ENCODE data around the gene SGIP1. TPM values are rescaled to one million over a fixed set of nuclear protein-coding genes. Genes with fewer than 3 reads are reported as not detected.
A peak's percentile ranks its signal among the peaks of the same experiment; 100 is the strongest.

Gene SGIP1, protein sequence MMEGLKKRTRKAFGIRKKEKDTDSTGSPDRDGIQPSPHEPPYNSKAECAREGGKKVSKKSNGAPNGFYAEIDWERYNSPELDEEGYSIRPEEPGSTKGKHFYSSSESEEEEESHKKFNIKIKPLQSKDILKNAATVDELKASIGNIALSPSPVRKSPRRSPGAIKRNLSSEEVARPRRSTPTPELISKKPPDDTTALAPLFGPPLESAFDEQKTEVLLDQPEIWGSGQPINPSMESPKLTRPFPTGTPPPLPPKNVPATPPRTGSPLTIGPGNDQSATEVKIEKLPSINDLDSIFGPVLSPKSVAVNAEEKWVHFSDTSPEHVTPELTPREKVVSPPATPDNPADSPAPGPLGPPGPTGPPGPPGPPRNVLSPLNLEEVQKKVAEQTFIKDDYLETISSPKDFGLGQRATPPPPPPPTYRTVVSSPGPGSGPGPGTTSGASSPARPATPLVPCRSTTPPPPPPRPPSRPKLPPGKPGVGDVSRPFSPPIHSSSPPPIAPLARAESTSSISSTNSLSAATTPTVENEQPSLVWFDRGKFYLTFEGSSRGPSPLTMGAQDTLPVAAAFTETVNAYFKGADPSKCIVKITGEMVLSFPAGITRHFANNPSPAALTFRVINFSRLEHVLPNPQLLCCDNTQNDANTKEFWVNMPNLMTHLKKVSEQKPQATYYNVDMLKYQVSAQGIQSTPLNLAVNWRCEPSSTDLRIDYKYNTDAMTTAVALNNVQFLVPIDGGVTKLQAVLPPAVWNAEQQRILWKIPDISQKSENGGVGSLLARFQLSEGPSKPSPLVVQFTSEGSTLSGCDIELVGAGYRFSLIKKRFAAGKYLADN
- polyA plus RNA-seq (2013, experiment 1 of 2), result 11.5 TPM
- 11.2 TPM for polyA plus RNA-seq (2013, experiment 2 of 2)

DNA sequence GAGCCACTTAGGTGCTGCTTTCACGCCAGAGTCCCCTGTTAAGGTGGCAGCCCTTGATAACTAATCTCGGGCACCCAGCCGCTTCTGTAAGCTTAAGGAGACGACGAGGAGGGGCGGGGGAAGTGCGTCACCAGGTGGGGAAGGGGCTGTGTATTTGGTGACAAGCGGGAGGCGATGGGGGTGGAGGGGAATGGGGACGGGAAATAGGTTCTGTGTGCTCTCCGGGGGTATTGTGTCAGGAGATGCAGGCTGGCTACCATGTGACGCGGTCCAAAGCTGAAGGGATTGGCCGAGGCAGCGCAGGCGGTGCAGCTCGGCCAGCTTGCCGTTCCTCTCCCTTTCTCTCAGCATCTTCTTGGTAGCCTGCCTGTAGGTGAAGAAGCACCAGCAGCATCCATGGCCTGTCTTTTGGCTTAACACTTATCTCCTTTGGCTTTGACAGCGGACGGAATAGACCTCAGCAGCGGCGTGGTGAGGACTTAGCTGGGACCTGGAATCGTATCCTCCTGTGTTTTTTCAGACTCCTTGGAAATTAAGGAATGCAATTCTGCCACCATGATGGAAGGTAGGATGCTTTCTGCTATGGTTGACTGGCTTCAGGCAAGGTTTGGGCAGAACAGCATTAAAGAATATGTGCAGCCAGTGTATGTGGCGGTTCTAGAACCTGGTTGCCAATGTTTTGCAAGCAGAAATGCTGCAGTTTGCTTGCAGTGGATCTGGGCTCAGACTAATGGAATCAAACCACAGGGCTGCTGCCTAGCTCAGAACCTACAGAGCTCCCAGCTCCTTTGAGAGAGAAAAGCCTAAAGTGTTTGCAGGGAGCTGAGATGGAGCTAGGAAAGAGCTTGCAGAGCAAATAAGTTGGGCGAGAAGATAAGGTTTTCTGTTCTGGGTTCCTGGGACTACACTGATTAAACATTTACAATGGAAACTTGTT, at the start of gene SGIP1:
TSS of gene SGIP1 (plus strand) at position 350 of the 937 bp plus-strand sequence. CDS start at position 556, 206 bp downstream.
- H2BK5ac ChIP-seq (ENCODE audit: low read length), result no peak within 1 kb of the TSS
- H3K4me2 ChIP-seq (ENCODE audit: insufficient read depth, low read length, poor library complexity, severe bottlenecking), result peak within 1 kb of the TSS; percentile 84
- no peaks in the 10 kb centered on the region for H3K79me1 ChIP-seq (ENCODE audit: low read depth, low read length)
- H3K14ac ChIP-seq (ENCODE audit: low read length), result no peak within 1 kb of the TSS
- DNase-seq (ENCODE audit: low spot score), result peak; percentile 48
- H2BK12ac ChIP-seq (ENCODE audit: low read length), result peak within 1 kb of the TSS; percentile 4
- no peak within 1 kb of the TSS for H4K8ac ChIP-seq (ENCODE audit: low read depth, low read length)
- H3K4me3 ChIP-seq (ENCODE audit: low read length in 2 of 2), result peak within 1 kb of the TSS; percentile 28 to 79
- no peak within 1 kb of the TSS for H3K4ac ChIP-seq (ENCODE audit: low read length)
- WGBS, 2 donors (ENCODE audit: extremely low coverage in 2 of 2, insufficient read length in 2 of 2, insufficient replicate concordance in 1 of 2), result no CpG with 5 or more reads among the region's 25 CpGs
- H3K36me3 ChIP-seq (replicated peaks in 1 of 2; ENCODE audit: control insufficient read depth in 2 of 2, insufficient read depth in 2 of 2, low read length in 2 of 2), result no peaks in the 10 kb centered on the region
- peak within 1 kb of the TSS; percentile 83 for H3K18ac ChIP-seq (ENCODE audit: low read length)
- H2BK15ac ChIP-seq (ENCODE audit: low read length), result peak within 1 kb of the TSS; percentile 42
- peaks cover 3 to 6% of the 10 kb centered on the region in 2 donors for H3K4me1 ChIP-seq (ENCODE audit: control insufficient read depth in 2 of 2, insufficient read depth in 1 of 2, low read depth in 1 of 2, low read length in 2 of 2)
- H4K91ac ChIP-seq (ENCODE audit: low read depth, low read length, poor library complexity), result no peak within 1 kb of the TSS
- H3K9me3 ChIP-seq (replicated peaks in 1 of 2; ENCODE audit: control insufficient read depth in 2 of 2, insufficient read depth in 1 of 2, low read depth in 1 of 2, low read length in 2 of 2), result no peaks in the 10 kb centered on the region
- H3K27ac ChIP-seq (replicated peaks; ENCODE audit: low read length), result no peak within 1 kb of the TSS
- H3K9ac ChIP-seq (ENCODE audit: low read depth, low read length, poor library complexity), result peak within 1 kb of the TSS; percentile 53
- peak within 1 kb of the TSS; percentile 69 for H2AFZ ChIP-seq (ENCODE audit: low read length)
- H3K27me3 ChIP-seq (ENCODE audit: control insufficient read depth in 3 of 3, insufficient read depth in 3 of 3, low read depth in 1 of 3, low read length in 3 of 3), result peaks cover 0 to 42% (median 3%) of the 10 kb centered on the region in 3 experiments
- H2BK120ac ChIP-seq (ENCODE audit: low read depth, low read length), result peak within 1 kb of the TSS; percentile 35
- H3K23ac ChIP-seq (ENCODE audit: low read depth, low read length, poor library complexity), result no peak within 1 kb of the TSS
- H2AK5ac ChIP-seq (ENCODE audit: low read depth, low read length), result no peak within 1 kb of the TSS

DNA sequence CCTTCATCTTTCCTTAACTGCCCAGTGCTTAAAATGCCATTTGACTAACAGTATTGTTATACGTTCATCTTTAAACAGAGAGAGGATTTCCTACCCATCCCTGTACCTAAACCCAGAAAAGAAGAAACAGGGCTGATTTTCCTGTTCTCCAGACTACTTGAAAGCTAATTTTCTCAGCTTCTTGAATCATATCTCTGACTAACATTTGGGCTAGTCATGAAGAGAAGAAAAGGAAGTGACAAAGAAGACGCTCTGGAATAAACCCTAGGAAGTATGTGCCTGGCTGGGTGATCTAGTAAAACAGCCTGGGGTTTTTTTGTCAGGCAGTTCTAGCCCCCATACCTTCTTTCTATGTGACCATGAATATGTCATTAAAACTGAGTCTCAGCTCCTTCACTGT, 44.8 kb upstream of the SGIP1 start:
- no peak for DNase-seq (ENCODE audit: low spot score)
- WGBS, 2 donors (ENCODE audit: extremely low coverage in 2 of 2, insufficient read length in 2 of 2, insufficient replicate concordance in 1 of 2), result no CpG with 5 or more reads among the region's 2 CpGs

DNA sequence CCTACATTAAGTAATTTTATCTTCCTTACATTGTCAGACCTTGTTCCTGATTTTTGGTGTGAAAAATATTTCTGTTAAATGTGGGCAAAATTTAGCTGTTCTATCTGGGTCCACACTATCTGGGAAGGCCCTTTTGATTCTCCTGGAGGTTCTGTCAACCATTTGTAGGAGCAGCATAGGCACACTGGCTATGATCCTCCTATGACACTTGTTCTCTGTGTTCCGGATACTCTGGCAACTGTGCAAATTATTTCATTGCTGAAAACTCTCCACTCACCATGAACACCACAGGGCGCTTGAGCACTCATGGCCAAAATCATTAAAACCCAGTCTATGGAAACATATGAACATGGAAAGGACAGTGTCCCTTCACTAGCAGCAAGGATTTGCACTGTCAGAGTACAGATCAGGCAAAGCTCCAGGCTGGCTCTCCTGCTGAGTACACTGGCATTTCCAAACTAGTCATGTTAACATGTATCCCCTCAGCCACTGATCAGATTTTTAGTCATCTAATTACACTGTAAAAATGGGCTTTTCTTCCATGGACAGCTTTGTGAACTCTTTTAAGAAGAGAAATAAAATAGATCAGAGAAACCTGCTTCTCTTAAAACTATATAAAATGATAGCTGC, 43.9 kb upstream of the SGIP1 start:
- Histone ChIP-seq H3K4me3 (ENCODE audit: low read length in 2 of 2) (no peak overlapping the region), H3K23ac (ENCODE audit: low read depth, low read length, poor library complexity) (no peak overlapping the region), H3K4me1 (ENCODE audit: control insufficient read depth in 2 of 2, insufficient read depth in 1 of 2, low read depth in 1 of 2, low read length in 2 of 2) (peaks cover 0 to 5% of the 10 kb centered on the region in 2 donors), H3K27me3 (ENCODE audit: control insufficient read depth in 3 of 3, insufficient read depth in 3 of 3, low read depth in 1 of 3, low read length in 3 of 3) (peaks cover 0 to 5% (median 0%) of the 10 kb centered on the region in 3 experiments), H3K79me1 (ENCODE audit: low read depth, low read length) (no peaks in the 10 kb centered on the region), H3K14ac (ENCODE audit: low read length) (no peak overlapping the region), H3K18ac (ENCODE audit: low read length) (no peak overlapping the region), H2AFZ (ENCODE audit: low read length) (no peak overlapping the region), H2BK120ac (ENCODE audit: low read depth, low read length) (no peak overlapping the region), H3K36me3 (replicated peaks in 1 of 2; ENCODE audit: control insufficient read depth in 2 of 2, insufficient read depth in 2 of 2, low read length in 2 of 2) (no peaks in the 10 kb centered on the region), H4K8ac (ENCODE audit: low read depth, low read length) (no peak overlapping the region), H2AK5ac (ENCODE audit: low read depth, low read length) (no peak overlapping the region), H2BK15ac (ENCODE audit: low read length) (no peak overlapping the region), H3K9ac (ENCODE audit: low read depth, low read length, poor library complexity) (no peak overlapping the region), H3K4ac (ENCODE audit: low read length) (no peak overlapping the region), H4K91ac (ENCODE audit: low read depth, low read length, poor library complexity) (no peak overlapping the region), H3K27ac (replicated peaks; ENCODE audit: low read length) (no peak overlapping the region), H2BK5ac (ENCODE audit: low read length) (no peak overlapping the region), H2BK12ac (ENCODE audit: low read length) (no peak overlapping the region), H3K9me3 (replicated peaks in 1 of 2; ENCODE audit: control insufficient read depth in 2 of 2, insufficient read depth in 1 of 2, low read depth in 1 of 2, low read length in 2 of 2) (no peaks in the 10 kb centered on the region), H3K4me2 (ENCODE audit: insufficient read depth, low read length, poor library complexity, severe bottlenecking) (no peak overlapping the region)
- WGBS, 2 donors (ENCODE audit: extremely low coverage in 2 of 2, insufficient read length in 2 of 2, insufficient replicate concordance in 1 of 2), result no CpG with 5 or more reads among the region's 2 CpGs
- no peak for DNase-seq (ENCODE audit: low spot score)

More for the DNA sequence above, 44.8 kb upstream of the SGIP1 start:
- Histone ChIP-seq H3K4me3 (ENCODE audit: low read length in 2 of 2) (no peak overlapping the region), H2AK5ac (ENCODE audit: low read depth, low read length) (no peak overlapping the region), H3K27ac (replicated peaks; ENCODE audit: low read length) (no peak overlapping the region), H3K14ac (ENCODE audit: low read length) (no peak overlapping the region), H3K9me3 (replicated peaks in 1 of 2; ENCODE audit: control insufficient read depth in 2 of 2, insufficient read depth in 1 of 2, low read depth in 1 of 2, low read length in 2 of 2) (no peaks in the 10 kb centered on the region), H2BK15ac (ENCODE audit: low read length) (no peak overlapping the region), H3K79me1 (ENCODE audit: low read depth, low read length) (no peaks in the 10 kb centered on the region), H3K27me3 (ENCODE audit: control insufficient read depth in 3 of 3, insufficient read depth in 3 of 3, low read depth in 1 of 3, low read length in 3 of 3) (peaks cover 0 to 5% (median 0%) of the 10 kb centered on the region in 3 experiments), H4K8ac (ENCODE audit: low read depth, low read length) (no peak overlapping the region), H2AFZ (ENCODE audit: low read length) (no peak overlapping the region), H3K36me3 (replicated peaks in 1 of 2; ENCODE audit: control insufficient read depth in 2 of 2, insufficient read depth in 2 of 2, low read length in 2 of 2) (no peaks in the 10 kb centered on the region), H2BK5ac (ENCODE audit: low read length) (no peak overlapping the region), H4K91ac (ENCODE audit: low read depth, low read length, poor library complexity) (no peak overlapping the region), H3K4me2 (ENCODE audit: insufficient read depth, low read length, poor library complexity, severe bottlenecking) (no peak overlapping the region), H3K18ac (ENCODE audit: low read length) (no peak overlapping the region), H2BK120ac (ENCODE audit: low read depth, low read length) (no peak overlapping the region), H2BK12ac (ENCODE audit: low read length) (no peak overlapping the region), H3K4ac (ENCODE audit: low read length) (no peak overlapping the region), H3K23ac (ENCODE audit: low read depth, low read length, poor library complexity) (no peak overlapping the region), H3K9ac (ENCODE audit: low read depth, low read length, poor library complexity) (no peak overlapping the region), H3K4me1 (ENCODE audit: control insufficient read depth in 2 of 2, insufficient read depth in 1 of 2, low read depth in 1 of 2, low read length in 2 of 2) (peaks cover 0 to under 1% of the 10 kb centered on the region in 2 donors)
